Activated CD8-positive, alpha-beta memory T cell treated with anti-CD3 and anti-CD28 coated beads, Interleukin-2, amount 50 U/mL, for 48 hours (primary cell): ENCODE measurements around the gene UBASH3B.
A peak's percentile ranks its signal among the peaks of the same experiment; 100 is the strongest.

Experiments
- DNase-seq: peaks from one replicate; pipeline ENCODE4 v3.0.0-alpha.2; 2020

UBASH3B gene

DNA sequence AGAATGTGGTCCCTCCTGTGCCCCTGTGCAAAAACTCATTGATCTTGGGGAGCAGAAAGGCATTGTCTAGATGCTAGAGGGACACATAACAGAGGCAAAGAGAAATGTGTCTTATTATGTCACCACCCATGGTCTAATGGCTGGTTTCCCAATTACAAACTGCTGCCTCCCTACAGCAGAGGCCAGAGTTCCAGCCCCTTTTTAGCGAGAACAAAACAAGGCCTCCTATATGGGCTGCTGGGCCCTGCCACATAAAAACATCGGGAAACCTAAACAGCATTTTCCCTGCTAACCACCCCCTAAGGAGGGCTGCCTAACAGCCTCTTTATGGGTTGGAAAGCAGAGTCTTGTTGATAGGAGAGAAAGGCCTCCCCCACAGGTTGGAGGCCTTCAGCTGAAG, 107.6 kb downstream of the UBASH3B start:
- no peak for DNase-seq

- DNase-seq = no peak
Measured at GRCh38 chr11:122764371-122765090, 109.0 kb downstream of the UBASH3B start.

DNA sequence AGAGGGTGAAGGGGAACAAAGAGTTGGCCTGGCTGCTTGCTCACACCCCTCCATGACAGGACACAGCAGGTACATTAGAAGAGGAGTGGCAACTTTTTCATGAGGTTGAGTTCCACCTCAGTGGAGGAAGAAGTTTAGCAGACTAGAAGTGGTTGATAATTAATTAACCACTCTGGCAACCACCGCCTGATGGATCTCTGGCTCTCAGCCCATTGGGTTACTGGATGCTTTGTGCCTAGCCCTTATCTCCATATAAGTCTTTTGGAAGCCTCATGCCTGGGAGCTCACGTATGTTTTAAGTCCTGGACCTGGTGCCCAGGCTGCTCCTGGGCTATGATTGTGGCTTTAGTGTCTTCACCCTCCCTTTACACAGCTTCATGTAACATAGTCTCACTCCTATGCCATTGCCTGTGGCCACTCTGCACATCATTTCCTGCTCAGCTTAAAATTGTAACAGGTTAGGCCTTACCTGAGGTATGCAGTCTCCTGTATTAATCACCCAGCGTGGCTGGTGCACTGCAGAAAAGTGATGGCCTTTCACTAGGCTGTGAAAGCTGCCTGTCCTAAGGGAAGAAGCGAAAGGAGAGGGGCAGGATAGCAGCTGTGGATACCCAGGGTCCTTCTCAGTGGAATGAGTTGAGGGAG, 110.1 kb downstream of the UBASH3B start:
- no peak for DNase-seq

DNA sequence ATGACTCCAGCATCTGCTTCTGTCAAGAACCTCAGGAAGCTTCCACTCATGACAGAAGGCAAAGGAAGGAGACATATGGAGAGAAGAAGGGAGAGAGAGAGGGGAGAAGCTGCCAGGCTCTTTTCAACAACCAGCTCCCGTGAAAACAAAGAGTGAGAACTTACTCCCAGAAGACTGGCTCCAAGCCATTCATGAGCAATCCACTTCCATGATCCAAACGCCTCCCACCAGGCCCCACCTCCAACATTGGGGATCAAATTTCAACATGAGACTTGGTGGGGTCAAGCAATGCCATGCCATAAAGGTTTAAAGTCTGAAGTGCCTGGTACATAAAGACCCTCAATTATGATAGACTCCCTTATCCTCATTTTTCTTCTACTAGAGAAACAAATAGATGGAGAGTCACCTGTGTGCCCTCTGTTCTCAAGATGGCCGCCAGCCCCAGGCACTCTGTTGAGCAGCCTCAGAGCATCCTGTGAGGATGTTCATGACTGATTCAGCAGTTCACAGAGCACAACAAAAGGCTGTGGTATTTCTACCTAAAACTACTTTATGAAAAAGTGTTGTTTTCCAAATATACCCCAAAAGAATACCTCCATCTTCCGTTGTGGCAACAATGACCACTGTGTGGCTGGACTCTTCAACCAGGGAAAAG, 113.7 kb downstream of the UBASH3B start:
- no peak for DNase-seq

GRCh38 chr11:122772945-122773344, 117.4 kb downstream of the UBASH3B start:
- DNase-seq = no peak

GRCh38 chr11:122773781-122774266, 118.3 kb downstream of the UBASH3B start:
- DNase-seq = no peak

DNA sequence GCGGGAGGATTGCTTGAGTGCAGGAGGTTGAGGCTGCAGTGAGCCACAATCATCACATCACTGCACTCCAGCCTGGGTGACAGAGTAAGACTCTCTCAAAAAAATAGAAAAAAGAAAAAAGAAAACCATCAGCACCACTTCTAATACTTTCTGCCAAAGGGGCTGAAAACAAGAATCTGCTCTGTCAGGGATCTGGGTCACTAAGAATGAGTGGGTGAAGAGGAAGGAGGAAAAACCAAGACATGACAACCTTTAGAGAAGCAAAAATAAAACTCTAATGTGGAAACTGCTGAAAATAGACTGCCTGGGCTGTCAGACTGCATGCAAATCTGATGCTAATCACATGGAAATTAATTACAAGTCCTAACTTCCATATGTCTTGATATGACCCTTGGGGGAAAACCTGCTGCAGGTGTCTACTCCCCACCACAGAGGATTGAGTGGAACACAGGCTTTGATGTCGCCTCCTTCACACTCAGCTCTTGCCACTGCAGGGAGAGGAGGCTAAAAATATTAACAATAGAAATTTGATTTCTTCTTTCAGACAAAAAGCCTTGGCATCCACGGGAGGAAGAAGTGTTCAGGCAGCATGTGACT, 120.3 kb downstream of the UBASH3B start:
- no peak for DNase-seq

DNA sequence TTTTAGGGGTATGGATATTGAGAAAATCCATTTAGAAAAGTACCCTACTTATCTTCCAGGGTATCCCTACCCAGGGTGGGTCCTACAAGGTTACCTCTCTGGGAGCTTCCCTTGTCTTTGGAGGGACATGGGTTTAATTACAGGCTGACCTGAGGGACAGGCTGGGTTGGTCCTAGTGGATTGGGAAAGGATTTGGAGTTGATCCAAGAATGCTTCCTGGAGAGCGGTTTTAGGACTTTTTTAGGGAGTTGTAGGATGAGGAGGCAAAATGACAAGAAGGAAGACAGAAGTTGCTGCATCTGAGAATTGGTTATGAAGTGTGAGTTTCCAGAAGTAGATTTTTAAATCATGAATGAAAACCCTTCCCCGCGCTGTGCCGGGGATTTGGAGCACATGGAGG, 121.0 kb downstream of the UBASH3B start:
- DNase-seq = no peak

DNA sequence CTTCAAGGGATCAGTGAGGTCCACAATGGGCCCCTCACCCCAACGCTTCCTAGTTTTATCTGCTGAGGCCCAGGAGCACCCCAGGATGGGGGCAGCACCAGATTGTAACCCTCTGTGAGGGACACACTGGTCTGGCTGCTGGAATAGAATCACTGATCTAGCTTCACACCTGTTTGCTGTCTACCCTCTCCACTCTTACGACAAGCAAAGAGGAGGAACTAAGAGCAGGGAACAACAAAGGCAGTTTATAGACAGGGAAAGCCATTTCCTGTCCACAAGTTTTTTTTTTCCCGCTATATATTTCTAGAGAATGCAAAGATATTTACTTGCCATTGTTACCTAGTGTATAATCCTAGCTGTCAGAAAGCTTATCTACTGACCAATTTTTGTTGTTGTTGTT, 121.8 kb downstream of the UBASH3B start:
- no peak for DNase-seq

DNA sequence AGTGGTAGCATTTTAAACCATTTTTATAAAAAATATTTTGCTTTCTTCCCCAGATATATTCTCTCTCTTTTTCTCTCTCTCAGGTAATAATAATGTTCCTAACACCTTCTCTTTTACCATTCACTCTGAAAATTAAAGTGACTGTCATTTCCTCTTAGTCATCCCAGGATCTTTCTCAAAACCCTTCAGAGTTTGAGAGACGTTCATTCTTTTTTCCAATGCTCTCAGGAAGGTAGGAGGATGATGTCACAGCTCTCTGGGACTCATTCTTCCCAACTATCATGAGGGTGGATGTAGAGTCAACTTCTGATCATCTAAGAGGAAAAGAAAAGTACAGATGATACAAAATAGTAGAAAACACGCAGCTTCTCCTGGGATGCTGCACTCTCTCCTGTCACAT, 122.6 kb downstream of the UBASH3B start:
- no peak for DNase-seq

GRCh38 chr11:122779047-122779629, 123.6 kb downstream of the UBASH3B start:
- DNase-seq = no peak

- no peak for DNase-seq
Measured at GRCh38 chr11:122780296-122780949, 124.9 kb downstream of the UBASH3B start.

DNA sequence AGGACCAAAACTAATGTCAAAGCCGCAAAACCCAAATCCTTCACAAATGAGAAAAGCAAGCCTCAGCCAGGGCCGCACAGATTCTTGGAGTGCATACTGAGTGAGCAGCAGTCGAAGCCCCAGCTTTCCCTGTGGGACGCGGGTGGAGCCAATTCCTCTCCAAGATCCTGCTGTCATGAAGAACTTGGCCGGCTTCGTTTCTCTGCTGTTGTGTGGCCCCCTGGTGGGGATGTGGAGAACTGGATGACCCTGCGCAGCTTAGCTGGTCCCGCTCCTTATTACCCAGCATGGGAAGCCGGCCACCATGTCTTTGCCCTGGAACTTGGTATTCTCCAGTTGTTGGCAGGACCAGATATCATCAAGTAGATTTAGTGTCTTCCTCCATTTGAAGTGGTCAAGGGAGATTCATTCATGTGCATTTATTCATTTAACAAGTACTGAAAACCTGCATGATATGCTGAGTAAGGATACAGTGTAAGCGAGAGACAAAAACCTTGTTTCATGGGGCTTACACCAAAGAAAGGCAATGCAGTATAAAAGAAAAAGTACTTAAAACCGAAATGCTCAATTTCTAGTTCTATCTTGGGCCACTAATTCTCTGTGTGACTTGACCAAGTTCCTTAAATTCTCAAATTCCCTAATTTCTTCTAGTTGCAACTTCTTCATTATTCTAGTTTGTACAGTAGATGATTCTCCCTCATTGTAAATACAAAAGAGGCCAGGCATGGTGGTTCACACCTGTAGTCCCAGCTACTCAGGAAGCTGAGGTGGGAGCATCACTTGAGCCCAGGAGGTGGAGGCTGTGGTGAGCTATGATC, 126.1 kb downstream of the UBASH3B start:
- peak; percentile 88 for DNase-seq

DNA sequence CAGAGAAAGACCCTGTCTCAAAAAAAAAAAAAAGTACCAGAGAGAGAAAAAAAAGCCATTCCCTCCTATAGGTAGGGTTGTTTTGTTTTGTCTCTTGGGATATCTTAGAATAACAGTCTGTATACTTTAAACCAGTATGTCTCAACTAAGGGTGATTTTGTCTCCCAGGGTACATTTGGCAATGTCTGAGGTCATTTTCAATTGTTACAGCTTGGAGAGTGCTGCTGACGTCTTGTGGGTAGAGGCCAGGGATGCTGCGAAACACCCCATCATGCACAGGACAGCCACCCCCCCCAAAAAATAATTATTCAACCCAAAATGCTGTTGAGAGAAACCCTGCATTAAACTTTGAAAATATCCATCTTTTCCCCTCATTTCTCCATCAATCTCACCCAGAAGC, 126.7 kb downstream of the UBASH3B start:
- no peak for DNase-seq

GRCh38 chr11:122784325-122784955, 128.9 kb downstream of the UBASH3B start:
- no peak for DNase-seq

- DNase-seq = no peak
Measured at GRCh38 chr11:122785031-122785541, 129.6 kb downstream of the UBASH3B start.

GRCh38 chr11:122786896-122787295, 131.4 kb downstream of the UBASH3B start:
- DNase-seq = no peak

- no peak for DNase-seq
Measured at GRCh38 chr11:122788781-122789535, 133.4 kb downstream of the UBASH3B start.

DNA sequence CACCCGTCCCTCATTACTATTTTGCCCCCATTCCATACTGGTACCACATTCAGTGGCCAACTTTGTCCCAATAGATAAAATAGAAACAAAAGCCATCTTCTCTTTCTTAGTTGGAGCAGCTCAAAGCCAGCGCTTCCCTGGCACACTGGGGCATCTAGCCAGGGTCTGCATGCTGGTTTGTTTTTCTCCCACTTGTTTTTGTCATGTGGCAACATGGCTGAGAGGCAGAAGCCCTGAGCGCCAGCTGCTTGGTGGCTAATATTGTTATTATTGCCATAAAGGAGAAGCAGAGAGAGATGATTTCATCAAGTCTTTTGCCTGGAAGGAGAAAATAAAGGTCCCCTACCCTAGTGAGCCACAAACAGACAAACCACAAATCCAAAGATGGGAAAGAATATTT, 134.4 kb downstream of the UBASH3B start:
- no peak for DNase-seq

DNA sequence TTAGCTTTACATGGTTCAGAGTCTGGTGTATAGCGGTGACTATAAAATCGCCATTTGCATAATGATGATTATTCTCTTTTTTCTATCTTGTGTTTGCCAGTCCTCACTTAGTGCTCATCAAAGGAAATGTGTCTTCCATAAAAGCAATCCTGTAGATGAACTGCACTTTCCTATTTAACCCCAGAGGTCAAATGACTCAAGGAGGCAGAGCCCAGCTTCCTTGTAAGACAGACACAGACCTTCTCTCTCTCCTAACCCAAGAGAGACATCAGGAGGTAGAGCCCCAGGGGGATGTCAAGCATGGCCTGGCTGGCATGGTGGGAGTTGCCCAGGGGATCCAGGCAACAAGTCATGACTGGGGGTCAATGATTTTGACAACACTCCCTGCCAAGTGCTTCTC, 135.9 kb downstream of the UBASH3B start:
- no peak for DNase-seq
